Activated CD4-positive, alpha-beta T cell treated with anti-CD3 and anti-CD28 coated beads, Interleukin-2, amount 10 ng/mL, durations not matched to agents 7 days and 5 days (primary cell): ENCODE data around the gene KRTAP5-11. TPM values are rescaled to one million over a fixed set of nuclear protein-coding genes. Genes with fewer than 3 reads are reported as not detected.
"Not testable (repeated sequence)": the region's sequence is repeated elsewhere in the genome, so short reads cannot be mapped to it uniquely, and the experiment has no call there.

Experiments used
- CTCF ChIA-PET: fragments of 350-600 bp; sonication (Branson Sonifier 250); formaldehyde crosslinking; loops from one replicate; lab custom pipeline; 2021; ENCODE audit warnings: antibody characterized with exemption; lab: Charles Lee
- POLR2A ChIA-PET: fragments of 350-600 bp; sonication (Branson Sonifier 250); formaldehyde crosslinking; loops from one replicate; lab custom pipeline; 2021; ENCODE audit warnings: antibody characterized with exemption; lab: Charles Lee
- DNase-seq: peaks from one replicate; pipeline ENCODE4 v3.0.0-alpha.2; 2020
- H3K27ac Mint-ChIP-seq: one replicate; pipeline ENCODE4 v1.8.0; 2021; ENCODE audit warnings: mild to moderate bottlenecking, moderate library complexity, mixed read lengths
- H3K27me3 Mint-ChIP-seq: one replicate; pipeline ENCODE4 v1.8.0; 2021; ENCODE audit warnings: mixed read lengths
- H3K36me3 Mint-ChIP-seq: one replicate; pipeline ENCODE4 v1.8.0; 2021; ENCODE audit warnings: low read depth, mixed read lengths
- H3K4me1 Mint-ChIP-seq: one replicate; pipeline ENCODE4 v1.8.0; 2021; ENCODE audit warnings: mixed read lengths
- H3K4me3 Mint-ChIP-seq: one replicate; pipeline ENCODE4 v1.8.0; 2021; ENCODE audit warnings: mild to moderate bottlenecking, moderate library complexity, mixed read lengths
- H3K9me3 Mint-ChIP-seq: one replicate; pipeline ENCODE4 v1.8.0; 2021; ENCODE audit warnings: mixed read lengths
- total RNA-seq, 2 experiments: library from RNA; stranded (reverse); gene quantifications; one replicate each; pipeline ENCODE4 v1.2.3, GENCODE V29; 2021

The KRTAP5-11 gene, protein sequence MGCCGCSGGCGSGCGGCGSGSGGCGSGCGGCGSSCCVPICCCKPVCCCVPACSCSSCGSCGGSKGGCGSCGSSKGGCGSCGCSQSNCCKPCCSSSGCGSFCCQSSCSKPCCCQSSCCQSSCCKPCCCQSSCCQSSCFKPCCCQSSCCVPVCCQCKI
- total RNA-seq, result not detected

DNA sequence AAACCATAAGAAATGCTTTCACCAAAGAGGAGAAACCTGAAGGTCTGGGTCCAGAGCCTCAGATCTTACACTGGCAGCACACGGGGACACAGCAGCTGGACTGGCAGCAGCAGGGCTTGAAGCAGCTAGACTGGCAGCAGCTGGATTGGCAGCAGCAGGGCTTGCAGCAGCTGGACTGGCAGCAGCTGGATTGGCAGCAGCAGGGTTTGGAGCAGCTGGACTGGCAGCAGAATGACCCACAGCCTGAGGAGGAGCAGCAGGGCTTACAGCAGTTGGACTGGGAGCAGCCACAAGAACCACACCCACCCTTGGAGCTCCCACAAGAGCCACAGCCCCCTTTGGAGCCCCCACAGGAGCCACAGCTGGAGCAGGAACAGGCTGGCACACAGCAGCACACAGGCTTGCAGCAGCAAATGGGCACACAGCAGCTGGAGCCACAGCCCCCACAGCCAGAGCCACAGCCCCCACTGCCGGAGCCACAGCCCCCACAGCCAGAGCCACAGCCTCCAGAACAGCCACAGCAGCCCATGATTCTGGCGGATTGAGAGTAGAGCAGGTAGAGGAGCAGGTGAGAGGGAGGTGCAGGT, at the start of gene KRTAP5-11:
Gene KRTAP5-11, minus strand, starts transcription at position 567 of the 587 bp plus-strand sequence. Its CDS starts 38 bp downstream, at position 529.
- Mint-ChIP-seq H3K27ac (no peak within 1 kb of the TSS), H3K4me3 (no peak within 1 kb of the TSS), H3K36me3 (no peaks in the 10 kb centered on the region), H3K27me3 (peaks cover 11% of the 10 kb centered on the region), H3K4me1 (peaks cover 2% of the 10 kb centered on the region), H3K9me3 (no peaks in the 10 kb centered on the region)
- DNase-seq, result no peak
- ChIA-PET CTCF (no interaction called here), POLR2A (no interaction called here)

DNA sequence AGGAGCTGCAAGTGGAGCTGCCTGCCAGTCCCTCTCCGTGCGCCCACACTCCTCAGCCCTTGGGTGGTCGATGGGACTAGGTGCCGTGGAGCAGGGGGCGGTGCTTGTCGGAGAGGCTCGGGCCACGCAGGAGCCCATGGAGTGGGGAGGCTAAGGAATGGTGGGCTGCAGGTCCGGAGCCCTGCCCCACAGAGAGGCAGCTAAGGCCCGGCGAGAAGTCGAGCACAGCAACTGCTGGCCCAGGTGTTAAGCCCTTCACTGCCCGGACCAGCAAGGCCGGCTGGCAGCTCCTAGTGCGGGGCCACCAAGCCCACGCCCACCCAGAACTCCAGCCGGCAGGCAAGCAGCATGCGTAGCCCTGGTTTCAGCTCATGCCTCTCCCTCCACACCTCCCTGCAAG, 48.9 kb upstream of the KRTAP5-11 start:
- CTCF ChIA-PET, DNase-seq, H3K4me1 Mint-ChIP-seq, H3K27me3 Mint-ChIP-seq, H3K9me3 Mint-ChIP-seq, H3K36me3 Mint-ChIP-seq, H3K27ac Mint-ChIP-seq, POLR2A ChIA-PET, H3K4me3 Mint-ChIP-seq: not testable (repeated sequence)

DNA sequence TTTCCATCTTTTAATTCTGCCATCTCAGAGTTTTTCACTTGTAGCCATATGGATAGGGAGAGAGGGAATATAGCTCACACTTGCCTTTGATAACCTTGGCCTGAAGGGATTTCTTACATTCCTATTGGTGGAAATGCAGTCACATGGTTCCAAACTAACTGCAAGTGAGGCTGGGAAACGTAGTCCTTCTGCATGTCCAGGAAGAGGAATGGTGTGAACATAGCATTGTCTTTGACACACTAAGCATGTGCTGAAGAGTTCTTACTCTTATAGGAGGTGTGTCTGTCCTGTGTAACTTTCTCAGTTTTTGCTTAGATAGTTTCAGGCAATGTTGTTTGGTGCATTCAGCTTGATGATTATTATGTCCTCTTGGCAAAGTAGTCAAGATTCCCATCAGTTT, 47.4 kb upstream of the KRTAP5-11 start:
- H3K36me3 Mint-ChIP-seq, H3K27ac Mint-ChIP-seq, POLR2A ChIA-PET, H3K4me1 Mint-ChIP-seq, H3K9me3 Mint-ChIP-seq, H3K4me3 Mint-ChIP-seq, CTCF ChIA-PET, H3K27me3 Mint-ChIP-seq: not testable (repeated sequence)
- peak; percentile 8 for DNase-seq

DNA sequence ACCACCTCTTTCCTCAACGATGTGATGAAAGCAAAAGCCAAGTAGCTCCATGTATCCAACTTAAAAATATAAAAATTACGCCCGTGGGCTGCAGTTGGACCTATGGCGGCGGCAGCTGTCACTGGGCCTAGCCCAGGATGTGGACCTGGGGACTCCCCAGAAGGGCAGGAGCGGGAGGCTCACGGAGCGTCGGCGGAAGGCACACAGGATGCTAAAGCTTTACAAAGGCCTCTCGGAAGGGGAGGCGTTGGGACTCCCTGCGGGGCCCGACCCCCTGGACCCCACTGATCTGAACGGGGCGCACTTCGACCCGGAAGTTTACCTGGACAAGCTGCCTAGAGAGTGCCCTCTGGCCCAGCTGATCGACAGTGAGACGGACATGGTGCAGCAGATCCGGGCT, 46.3 kb upstream of the KRTAP5-11 start:
- CTCF ChIA-PET, H3K4me3 Mint-ChIP-seq, H3K36me3 Mint-ChIP-seq, H3K4me1 Mint-ChIP-seq, H3K27me3 Mint-ChIP-seq, H3K9me3 Mint-ChIP-seq, H3K27ac Mint-ChIP-seq, POLR2A ChIA-PET, DNase-seq: not testable (repeated sequence)

DNA sequence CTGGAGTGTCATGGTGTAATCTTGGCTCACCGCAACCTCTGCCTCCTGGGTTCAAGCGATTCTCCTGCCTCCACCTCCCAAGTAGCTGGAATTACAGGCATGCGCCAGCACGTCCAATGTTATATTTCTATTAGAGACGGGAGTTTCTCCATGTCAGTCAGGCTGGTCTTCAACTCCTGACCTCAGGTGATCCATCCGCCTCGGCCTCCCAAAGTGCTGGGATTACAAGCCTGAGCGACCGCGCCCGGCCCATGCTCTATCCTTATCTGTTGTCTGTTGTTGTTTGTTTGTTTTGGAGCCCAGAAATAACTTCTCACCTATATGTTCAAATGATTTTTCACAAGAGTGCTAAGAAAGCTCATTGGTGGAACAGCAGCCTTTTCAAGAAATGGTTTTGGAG, 40.6 kb upstream of the KRTAP5-11 start:
- H3K9me3 Mint-ChIP-seq, H3K27me3 Mint-ChIP-seq, DNase-seq, H3K4me1 Mint-ChIP-seq, H3K4me3 Mint-ChIP-seq, H3K36me3 Mint-ChIP-seq, CTCF ChIA-PET, H3K27ac Mint-ChIP-seq: not testable (repeated sequence)
- POLR2A ChIA-PET, result interaction anchor here (0.6 kb wide), 1 partner anchor 219 kb away, joined by 3 read pairs; no protein-coding TSS in a partner anchor

DNA sequence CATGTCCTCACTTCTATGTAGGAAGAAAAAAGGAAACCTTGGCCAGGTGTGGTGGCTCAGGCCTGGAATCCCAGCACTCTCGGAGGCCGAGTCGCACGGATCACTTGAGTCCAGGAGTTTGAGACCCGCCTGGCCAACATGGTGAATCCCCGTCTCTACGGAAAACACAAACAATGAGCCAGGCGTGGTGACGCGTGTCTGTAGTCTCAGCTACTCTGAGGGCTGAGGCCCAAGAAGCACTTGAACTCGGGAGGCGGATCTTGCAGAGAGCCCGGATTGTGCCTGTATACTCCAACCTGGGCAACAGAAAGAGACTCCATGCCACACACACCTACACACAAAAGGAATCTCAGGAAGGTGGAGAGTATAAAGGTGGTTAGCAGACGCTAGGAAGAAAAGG, 39.9 kb upstream of the KRTAP5-11 start:
- H3K4me3 Mint-ChIP-seq, CTCF ChIA-PET, H3K9me3 Mint-ChIP-seq, H3K27me3 Mint-ChIP-seq, DNase-seq, H3K36me3 Mint-ChIP-seq, H3K4me1 Mint-ChIP-seq, H3K27ac Mint-ChIP-seq, POLR2A ChIA-PET: not testable (repeated sequence)

DNA sequence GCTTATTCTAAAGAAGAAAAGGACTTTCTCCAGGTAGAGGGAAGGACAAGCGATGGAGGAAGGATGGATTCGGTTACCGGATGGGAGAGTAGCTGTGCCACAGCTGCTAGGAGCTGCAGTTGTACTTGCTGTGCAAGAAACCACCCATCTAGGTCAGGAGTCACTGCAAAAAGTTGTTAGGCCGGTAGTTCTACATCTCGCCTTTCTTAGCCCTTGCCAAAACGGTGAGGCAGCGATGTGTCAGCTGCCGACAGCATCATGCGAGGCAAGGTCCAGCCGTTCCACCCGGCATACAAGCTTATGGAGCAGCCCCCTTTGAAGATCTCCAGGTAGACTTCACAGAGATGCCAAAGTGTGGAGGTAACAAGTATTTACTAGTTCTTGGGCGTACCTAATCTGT, 32.3 kb upstream of the KRTAP5-11 start:
- H3K4me3 Mint-ChIP-seq, DNase-seq, H3K4me1 Mint-ChIP-seq, H3K36me3 Mint-ChIP-seq, H3K27ac Mint-ChIP-seq, POLR2A ChIA-PET, CTCF ChIA-PET, H3K9me3 Mint-ChIP-seq, H3K27me3 Mint-ChIP-seq: not testable (repeated sequence)

DNA sequence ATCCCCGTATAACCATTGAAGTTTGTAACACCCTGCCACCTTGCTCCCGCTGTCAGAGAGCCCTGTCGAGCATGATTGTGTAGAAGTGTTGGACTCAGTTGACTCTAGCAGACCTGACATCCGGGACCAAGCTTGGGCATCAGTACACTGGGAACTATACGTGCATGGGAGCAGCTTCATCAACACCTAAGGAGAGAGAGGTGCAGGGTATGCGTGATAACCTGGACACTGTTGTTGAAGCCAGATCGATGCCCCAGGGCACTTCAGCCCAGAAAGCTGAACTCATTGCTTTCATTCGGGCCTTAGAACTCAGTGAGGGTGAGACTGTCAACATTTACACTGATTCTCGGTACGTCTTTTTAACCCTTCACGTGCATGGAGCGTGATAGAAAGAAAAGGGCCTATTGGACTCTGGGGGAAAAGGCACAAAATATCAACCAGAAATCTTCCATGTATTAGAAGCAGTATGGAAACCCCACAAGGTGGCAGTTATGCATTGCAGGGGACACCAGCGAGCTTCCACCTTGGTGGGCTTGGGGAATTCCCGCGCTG, 31.8 kb upstream of the KRTAP5-11 start:
- H3K4me1 Mint-ChIP-seq, DNase-seq, H3K27ac Mint-ChIP-seq, H3K27me3 Mint-ChIP-seq, CTCF ChIA-PET, POLR2A ChIA-PET, H3K9me3 Mint-ChIP-seq, H3K36me3 Mint-ChIP-seq, H3K4me3 Mint-ChIP-seq: not testable (repeated sequence)

DNA sequence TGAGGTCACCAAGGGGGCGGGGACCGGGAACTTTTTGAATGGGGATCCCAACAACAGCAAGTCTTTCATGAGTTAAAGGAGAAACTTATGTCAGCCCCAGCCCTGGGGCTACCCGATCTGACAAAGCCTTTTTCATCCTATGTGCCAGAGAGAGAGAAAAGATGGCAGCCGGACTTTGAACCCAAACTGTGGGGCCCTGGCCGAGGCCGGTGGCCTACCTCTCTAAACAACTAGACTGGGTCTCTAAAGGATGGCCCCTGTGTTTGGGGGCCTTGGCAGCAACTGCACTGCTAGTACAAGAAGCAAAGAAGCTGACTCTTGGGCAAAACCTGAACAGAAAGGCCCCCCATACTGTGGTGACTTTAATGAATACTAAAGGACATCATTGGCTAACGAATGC, 31.3 kb upstream of the KRTAP5-11 start:
- H3K36me3 Mint-ChIP-seq, POLR2A ChIA-PET, H3K27ac Mint-ChIP-seq, H3K27me3 Mint-ChIP-seq, H3K4me1 Mint-ChIP-seq, H3K4me3 Mint-ChIP-seq, H3K9me3 Mint-ChIP-seq, DNase-seq, CTCF ChIA-PET: not testable (repeated sequence)

DNA sequence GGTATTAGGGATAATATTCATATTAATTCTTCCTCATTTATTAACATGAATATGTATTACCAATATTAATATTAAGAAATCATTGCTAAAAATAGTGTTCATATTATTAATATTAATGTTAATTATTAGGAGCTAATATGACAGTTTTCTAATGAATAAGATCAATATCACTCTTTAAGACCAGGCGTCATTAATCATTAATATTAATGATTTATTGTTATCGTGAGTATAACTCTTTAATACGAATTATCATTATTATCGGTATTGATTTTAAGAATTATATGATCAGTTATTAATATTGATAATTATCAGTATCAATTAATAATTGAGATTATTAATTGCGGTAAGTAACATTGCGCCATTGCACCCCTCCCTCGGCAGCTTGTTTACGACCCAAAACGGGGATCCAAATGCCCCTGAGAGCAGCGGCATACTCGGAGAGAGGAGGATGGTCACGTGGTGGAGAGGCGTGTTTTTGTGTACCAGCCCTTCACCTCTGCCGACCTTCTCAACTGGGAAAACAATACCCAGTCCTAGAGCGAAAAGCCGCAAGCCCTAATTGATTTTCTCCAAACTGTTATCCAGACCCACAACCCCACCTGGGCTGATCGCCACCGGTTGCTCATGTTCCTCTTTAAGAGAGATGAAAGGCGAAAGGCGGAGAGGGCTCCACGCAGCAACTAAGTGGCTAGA, 28.7 kb upstream of the KRTAP5-11 start:
- POLR2A ChIA-PET, DNase-seq, H3K27me3 Mint-ChIP-seq, H3K27ac Mint-ChIP-seq, H3K36me3 Mint-ChIP-seq, H3K4me3 Mint-ChIP-seq, H3K9me3 Mint-ChIP-seq, H3K4me1 Mint-ChIP-seq, CTCF ChIA-PET: not testable (repeated sequence)

DNA sequence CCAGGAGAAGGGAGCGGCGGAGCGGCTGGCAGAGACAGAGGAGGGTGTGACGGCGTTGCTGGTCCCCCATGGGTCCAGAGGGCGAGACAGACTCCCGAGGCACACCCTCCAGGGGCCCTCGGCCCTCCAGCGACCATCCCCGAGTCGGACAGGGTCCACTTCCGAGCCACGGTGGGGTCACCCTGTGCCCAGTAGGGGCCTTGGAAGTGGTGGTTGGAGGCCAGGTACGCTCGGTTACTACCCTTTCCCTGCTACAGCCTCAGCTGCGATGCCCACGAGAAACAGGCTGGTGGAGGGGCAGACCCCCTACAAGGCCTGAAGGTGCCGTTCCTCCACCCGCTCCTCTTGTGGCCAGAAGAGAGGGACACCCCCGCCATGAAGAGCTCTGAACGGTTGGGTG, 25.6 kb upstream of the KRTAP5-11 start:
- DNase-seq, POLR2A ChIA-PET, H3K27me3 Mint-ChIP-seq, H3K4me1 Mint-ChIP-seq, H3K9me3 Mint-ChIP-seq, H3K4me3 Mint-ChIP-seq, H3K36me3 Mint-ChIP-seq, H3K27ac Mint-ChIP-seq, CTCF ChIA-PET: not testable (repeated sequence)

DNA sequence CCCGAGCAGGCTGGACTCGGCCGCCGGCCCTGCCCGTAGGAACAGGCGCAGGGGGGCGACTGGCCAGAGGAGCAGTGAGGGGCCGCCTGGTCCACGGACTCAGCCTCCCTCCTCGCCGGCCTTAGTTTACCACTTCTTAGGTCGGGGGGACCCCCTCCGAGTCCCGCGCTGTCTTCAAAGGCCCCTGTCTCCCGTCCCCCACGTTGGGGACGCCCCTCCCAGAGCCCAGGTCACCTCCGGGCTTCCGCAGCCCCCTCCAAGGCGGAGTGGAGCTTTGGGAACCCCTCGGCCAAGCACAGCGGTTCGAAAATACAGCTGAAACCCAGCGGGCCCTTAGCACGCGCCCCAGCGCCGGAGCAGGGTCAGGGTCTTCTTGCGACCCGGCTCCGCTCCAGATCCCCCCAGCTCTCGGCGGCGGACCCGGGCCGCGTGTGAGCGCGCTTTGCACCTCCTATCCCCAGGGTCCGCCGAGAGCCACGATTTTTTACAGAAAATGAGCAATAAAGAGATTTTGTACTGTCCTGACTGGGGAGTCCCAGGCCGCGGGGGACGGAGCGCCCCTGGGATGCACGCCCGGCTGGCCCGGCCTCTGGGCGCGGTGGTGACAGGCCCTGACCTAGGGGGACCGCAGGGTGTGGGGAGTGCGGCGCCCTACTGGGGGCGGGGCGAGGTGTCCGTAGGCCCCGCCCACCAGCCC, 25.0 kb upstream of the KRTAP5-11 start:
- H3K4me1 Mint-ChIP-seq, CTCF ChIA-PET, H3K27me3 Mint-ChIP-seq, H3K9me3 Mint-ChIP-seq, H3K27ac Mint-ChIP-seq, POLR2A ChIA-PET, DNase-seq, H3K36me3 Mint-ChIP-seq, H3K4me3 Mint-ChIP-seq: not testable (repeated sequence)

DNA sequence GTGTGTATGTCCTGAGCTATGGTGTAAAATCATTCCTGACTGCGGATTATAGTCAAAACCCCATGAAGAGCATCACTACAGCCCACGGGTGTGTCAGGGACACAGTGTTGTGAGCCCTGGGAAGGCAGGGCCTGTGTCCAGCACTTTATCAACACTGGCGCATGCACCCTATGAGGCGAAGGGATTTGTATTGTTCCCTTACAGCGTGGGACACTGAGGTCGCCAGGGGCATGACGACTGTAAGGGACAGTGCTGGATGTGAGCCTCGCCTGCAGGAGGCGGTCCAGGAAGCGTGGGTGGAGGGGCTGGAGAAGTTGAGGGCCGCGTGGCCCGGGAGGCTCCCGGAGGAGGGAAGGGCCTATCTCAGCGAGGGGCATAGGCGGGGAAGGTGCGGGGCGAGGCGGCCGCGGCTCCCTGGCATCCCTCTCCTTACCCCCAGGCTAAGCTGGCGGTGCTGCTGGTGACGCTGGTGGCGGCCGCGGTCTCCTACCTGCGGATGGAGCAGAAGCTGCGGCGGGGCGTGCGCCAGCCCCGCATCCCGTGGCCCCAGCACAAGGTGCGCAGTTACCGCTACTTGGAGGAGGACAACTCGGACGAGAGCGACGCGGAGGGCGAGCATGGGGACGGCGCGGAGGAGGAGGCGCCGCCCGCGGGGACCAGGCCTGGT, 24.3 kb upstream of the KRTAP5-11 start:
- POLR2A ChIA-PET, result not testable (repeated sequence)

More for the DNA sequence above, 24.3 kb upstream of the KRTAP5-11 start:
- not testable (repeated sequence) for H3K4me1 Mint-ChIP-seq, H3K27me3 Mint-ChIP-seq, H3K4me3 Mint-ChIP-seq, H3K27ac Mint-ChIP-seq, H3K36me3 Mint-ChIP-seq, H3K9me3 Mint-ChIP-seq, DNase-seq
- CTCF ChIA-PET, result interaction anchor here (0.6 kb wide), 1 partner anchor 898 kb away, joined by 3 read pairs; no protein-coding TSS in a partner anchor
